OCI-LY7 (cell line): ENCODE measurements around the gene AKAP9. TPM values are rescaled to one million over a fixed set of nuclear protein-coding genes. Genes with fewer than 3 reads are reported as not detected.

Experiments
- BruUV-seq: library from RNA; stranded (reverse); fragments of 400-500 nt; replicated peaks from 2 replicates; lab custom pipeline; 2021; lab: Mats Ljungman, UMichigan
- CTCF ChIA-PET: fragments of 300-600 bp; sonication (Branson Sonifier 250); formaldehyde crosslinking; loops from one replicate; lab custom pipeline; 2022; ENCODE audit warnings: antibody characterized with exemption; ENCODE audit not compliant: unreplicated experiment; lab: Charles Lee
- POLR2A ChIA-PET: fragments of 300-600 bp; sonication (Branson Sonifier 250); formaldehyde crosslinking; loops from one replicate; lab custom pipeline; 2022; ENCODE audit warnings: antibody characterized with exemption; lab: Charles Lee
- DNase-seq: peaks from one replicate; pipeline ENCODE4 v3.0.0-alpha.2; 2015; ENCODE audit warnings: low spot score
- H2AFZ ChIP-seq: fragments of 200-600 bp; sonication (generic), shearing (Covaris generic); 2 replicates; pipeline ENCODE4 v1.6.1; 2014; ENCODE audit warnings: mild to moderate bottlenecking, antibody characterized with exemption, low read length, moderate library complexity
- H3K27ac ChIP-seq: fragments of 200-600 bp; sonication (generic); 2 replicates; pipeline ENCODE4 v1.5.1; 2014; ENCODE audit warnings: mixed run types, low read depth, mild to moderate bottlenecking, moderate library complexity, low read length, inconsistent platforms; ENCODE audit not compliant: poor library complexity, severe bottlenecking
- H3K36me3 ChIP-seq: fragments of 200-600 bp; sonication (generic); 2 replicates; pipeline ENCODE4 v1.6.1; 2014; ENCODE audit warnings: mild to moderate bottlenecking, antibody characterized with exemption, low read length, moderate library complexity, mixed read lengths; ENCODE audit not compliant: insufficient read depth
- H3K4me1 ChIP-seq: fragments of 200-600 bp; sonication (generic); 2 replicates; pipeline ENCODE4 v1.5.1; 2014; ENCODE audit warnings: mild to moderate bottlenecking, low read length; ENCODE audit not compliant: insufficient read depth, poor library complexity, severe bottlenecking
- H3K4me2 ChIP-seq: fragments of 200-600 bp; sonication (generic); 2 replicates; pipeline ENCODE4 v1.6.1; 2014; ENCODE audit warnings: mild to moderate bottlenecking, low read length
- H3K4me3 ChIP-seq: fragments of 200-600 bp; sonication (generic); 2 replicates; pipeline ENCODE4 v1.5.1; 2014; ENCODE audit warnings: mild to moderate bottlenecking, low read depth, low read length; ENCODE audit not compliant: poor library complexity, severe bottlenecking
- H3K79me2 ChIP-seq: fragments of 200-600 bp; sonication (generic); 2 replicates; pipeline ENCODE4 v1.6.1; 2016; ENCODE audit warnings: low read depth, mild to moderate bottlenecking, low read length, moderate library complexity, mixed read lengths; ENCODE audit not compliant: insufficient read depth
- H3K9me2 ChIP-seq: fragments of 200-600 bp; sonication (generic); 2 replicates; pipeline ENCODE4 v1.6.1; 2016; ENCODE audit warnings: mild to moderate bottlenecking, low read length, mixed read lengths; ENCODE audit not compliant: insufficient read depth
- H3K9me3 ChIP-seq: fragments of 200-600 bp; sonication (generic); 2 replicates; pipeline ENCODE4 v1.6.1; 2014; ENCODE audit warnings: mild to moderate bottlenecking, mixed run types, low read length, mixed read lengths
- H4K20me1 ChIP-seq: fragments of 200-600 bp; sonication (generic); 2 replicates; pipeline ENCODE4 v1.6.1; 2014; ENCODE audit warnings: mild to moderate bottlenecking, antibody characterized with exemption, low read length, moderate library complexity, mixed read lengths; ENCODE audit not compliant: insufficient read depth
- EZH2phosphoT487 ChIP-seq: fragments of 200-600 bp; sonication (generic); IDR thresholded peaks from 2 replicates; pipeline ENCODE4 v1.6.1; 2018; ENCODE audit warnings: low read depth, borderline replicate concordance, mild to moderate bottlenecking, mixed run types, antibody characterized with exemption, low read length, moderate library complexity, mixed read lengths
- intact Hi-C: fragments of 100-400 bp; cut with micrococcal nuclease; formaldehyde crosslinking; loops from one replicate; pipeline ENCODE4 v1.10.0; 2022; ENCODE audit not compliant: unreplicated experiment
- total RNA-seq, 2 experiments: library from RNA; depleted of rRNA in 1 of 2; stranded (reverse); fragments of >200 nt in 1 of 2; shearing (Covaris generic) in 1 of 2; gene quantifications; 2 replicates each; pipeline ENCODE4 v1.2.3, GENCODE V29; 2014 to 2022
- TF ChIP-seq, protein P1 (sequence below): fragments of 200-600 bp; sonication (generic); conservative IDR thresholded peaks from 2 replicates; pipeline ENCODE4 v1.5.1; 2014; ENCODE audit warnings: mild to moderate bottlenecking, antibody characterized with exemption, low read length, moderate library complexity, mixed read lengths

Gene AKAP9
- total RNA-seq, 2 experiments from 2014 or later = 32.6 to 38.1 TPM

GRCh38 chr7:91988213-91988612 lies 47.6 kb downstream of the AKAP9 start:
- no peak overlapping the region for H3K4me2 ChIP-seq
- BruUV-seq = no TSS peak
- H3K9me3 ChIP-seq = no peaks in the 10 kb centered on the region
- no peaks in the 10 kb centered on the region for H3K4me1 ChIP-seq
- H3K79me2 ChIP-seq = no peaks in the 10 kb centered on the region
- H3K36me3 ChIP-seq = peaks cover 19% of the 10 kb centered on the region
- H3K9me2 ChIP-seq = no peaks in the 10 kb centered on the region
- H3K4me3 ChIP-seq = no peak overlapping the region
- no peak overlapping the region for H2AFZ ChIP-seq
- H4K20me1 ChIP-seq = no peaks in the 10 kb centered on the region; the same call in 1 of the 2 replicates
- POLR2A ChIA-PET = interaction anchor here (0.6 to 1.5 kb wide), 4 partner anchors 11 to 476 kb away, joined by 3 to 4 read pairs (median 3); no protein-coding TSS in a partner anchor
- TF ChIP-seq, protein P1, sequence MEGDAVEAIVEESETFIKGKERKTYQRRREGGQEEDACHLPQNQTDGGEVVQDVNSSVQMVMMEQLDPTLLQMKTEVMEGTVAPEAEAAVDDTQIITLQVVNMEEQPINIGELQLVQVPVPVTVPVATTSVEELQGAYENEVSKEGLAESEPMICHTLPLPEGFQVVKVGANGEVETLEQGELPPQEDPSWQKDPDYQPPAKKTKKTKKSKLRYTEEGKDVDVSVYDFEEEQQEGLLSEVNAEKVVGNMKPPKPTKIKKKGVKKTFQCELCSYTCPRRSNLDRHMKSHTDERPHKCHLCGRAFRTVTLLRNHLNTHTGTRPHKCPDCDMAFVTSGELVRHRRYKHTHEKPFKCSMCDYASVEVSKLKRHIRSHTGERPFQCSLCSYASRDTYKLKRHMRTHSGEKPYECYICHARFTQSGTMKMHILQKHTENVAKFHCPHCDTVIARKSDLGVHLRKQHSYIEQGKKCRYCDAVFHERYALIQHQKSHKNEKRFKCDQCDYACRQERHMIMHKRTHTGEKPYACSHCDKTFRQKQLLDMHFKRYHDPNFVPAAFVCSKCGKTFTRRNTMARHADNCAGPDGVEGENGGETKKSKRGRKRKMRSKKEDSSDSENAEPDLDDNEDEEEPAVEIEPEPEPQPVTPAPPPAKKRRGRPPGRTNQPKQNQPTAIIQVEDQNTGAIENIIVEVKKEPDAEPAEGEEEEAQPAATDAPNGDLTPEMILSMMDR = no peak
- no peak for TF ChIP-seq EZH2phosphoT487
- no peak overlapping the region for H3K27ac ChIP-seq
- intact Hi-C loops = no loop called here
- CTCF ChIA-PET = interaction anchor here (0.6 kb wide), 1 partner anchor 171 kb away, joined by 4 read pairs; no protein-coding TSS in a partner anchor
- DNase-seq = no peak

DNA sequence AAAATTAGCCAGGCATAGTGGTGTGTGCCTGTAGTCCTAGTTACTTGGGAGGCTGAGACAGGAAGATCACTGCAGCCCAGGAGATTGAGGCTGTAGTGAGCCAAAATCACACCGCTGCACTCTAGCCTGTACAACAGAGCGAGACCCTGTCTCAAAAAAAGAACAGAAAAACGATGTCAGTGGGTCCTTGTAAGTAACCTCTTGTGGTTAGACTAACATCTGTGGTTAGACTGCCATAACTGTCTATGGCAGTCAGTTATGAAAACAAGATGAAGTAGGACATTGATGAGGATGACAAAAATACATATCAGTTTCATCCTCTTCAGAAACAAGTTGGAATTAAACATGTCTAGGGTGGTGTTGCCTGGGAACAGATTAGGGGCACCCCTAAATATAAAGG lies 53.3 kb downstream of the AKAP9 start:
- BruUV-seq = no TSS peak
- H3K27ac ChIP-seq = no peak overlapping the region

More for the DNA sequence above, 53.3 kb downstream of the AKAP9 start:
- Histone ChIP-seq H3K9me3 (no peaks in the 10 kb centered on the region), H4K20me1 (no peaks in the 10 kb centered on the region; the same call in 1 of the 2 replicates), H3K9me2 (no peaks in the 10 kb centered on the region), H3K4me1 (peaks cover 11% of the 10 kb centered on the region), H3K4me2 (no peak overlapping the region), H3K4me3 (no peak overlapping the region), H2AFZ (no peak overlapping the region), H3K79me2 (no peaks in the 10 kb centered on the region), H3K36me3 (peaks cover 52% of the 10 kb centered on the region)
- intact Hi-C loops = no loop called here
- DNase-seq = no peak
- CTCF ChIA-PET = no interaction called here
- TF ChIP-seq, protein P1 = no peak
- TF ChIP-seq EZH2phosphoT487 = no peak
- POLR2A ChIA-PET = no interaction called here
